GM19240 (cell line): ENCODE measurements around the gene TTC6.

ENCODE experiments used
- DNase-seq: peaks from one replicate; pipeline ENCODE4 v3.0.0; 2011; ENCODE audit warnings: low spot score; ENCODE audit not compliant: insufficient read length

TTC6 gene

GRCh38 chr14:37623971-37624370 is 28.5 kb downstream of the TTC6 start:
- no peak for DNase-seq

- no peak for DNase-seq
Observed at GRCh38 chr14:37625597-37626595, 30.5 kb downstream of the TTC6 start.

- DNase-seq: no peak
Observed at GRCh38 chr14:37637341-37637740, 41.9 kb downstream of the TTC6 start.

- DNase-seq: no peak
Observed at GRCh38 chr14:37638599-37638998, 43.2 kb downstream of the TTC6 start.

DNA sequence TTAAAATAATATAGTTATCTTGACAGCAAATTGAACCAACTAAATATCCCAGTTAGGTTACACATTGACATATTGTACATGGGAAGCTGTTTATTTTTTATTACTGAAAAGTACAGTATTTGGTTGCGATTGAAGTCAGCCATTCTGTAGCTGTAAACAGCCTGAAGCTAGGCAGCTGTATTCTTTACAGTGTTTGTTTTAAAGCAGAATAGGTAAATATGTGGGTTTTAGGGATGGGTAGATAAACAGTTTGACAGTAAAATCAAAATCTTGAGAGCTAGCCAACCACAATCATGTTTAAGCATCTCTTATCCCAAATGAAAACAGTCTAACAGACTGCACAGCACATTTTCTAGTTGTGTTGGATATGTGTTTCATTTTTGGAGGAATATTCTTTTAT is 45.7 kb downstream of the TTC6 start:
- DNase-seq: no peak

- DNase-seq: no peak
Observed at GRCh38 chr14:37642125-37642524, 46.7 kb downstream of the TTC6 start.

GRCh38 chr14:37643701-37644100 is 48.3 kb downstream of the TTC6 start:
- DNase-seq: no peak
